ENCODE measurements around the gene BDKRB1. TPM values are rescaled to one million over a fixed set of nuclear protein-coding genes. Genes with fewer than 3 reads are reported as not detected.

The BDKRB1 gene
- total RNA-seq, 4 donors from 2014 or later: 0.51 TPM; not detected in 3

DNA sequence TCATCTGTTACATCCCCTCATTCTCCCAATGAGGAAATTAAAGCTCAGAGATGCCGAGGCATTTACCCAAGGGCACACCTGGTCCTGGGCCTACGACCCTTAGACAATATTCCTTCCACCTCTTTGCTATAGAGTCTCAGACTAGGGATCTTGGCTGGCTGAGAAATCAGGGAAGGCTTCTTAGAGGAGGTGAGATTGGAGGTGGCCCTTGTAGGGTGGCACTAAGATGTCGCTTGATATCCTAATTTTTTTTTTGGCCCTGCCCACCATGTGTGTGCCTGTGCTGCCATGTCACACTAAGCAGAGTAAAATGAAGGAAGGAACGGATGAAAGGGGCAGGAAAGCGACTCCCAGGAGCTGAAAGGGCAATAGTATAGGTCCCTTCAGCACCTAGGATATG lies 30.8 kb upstream of the BDKRB1 start:
- TF ChIP-seq, protein P1, sequence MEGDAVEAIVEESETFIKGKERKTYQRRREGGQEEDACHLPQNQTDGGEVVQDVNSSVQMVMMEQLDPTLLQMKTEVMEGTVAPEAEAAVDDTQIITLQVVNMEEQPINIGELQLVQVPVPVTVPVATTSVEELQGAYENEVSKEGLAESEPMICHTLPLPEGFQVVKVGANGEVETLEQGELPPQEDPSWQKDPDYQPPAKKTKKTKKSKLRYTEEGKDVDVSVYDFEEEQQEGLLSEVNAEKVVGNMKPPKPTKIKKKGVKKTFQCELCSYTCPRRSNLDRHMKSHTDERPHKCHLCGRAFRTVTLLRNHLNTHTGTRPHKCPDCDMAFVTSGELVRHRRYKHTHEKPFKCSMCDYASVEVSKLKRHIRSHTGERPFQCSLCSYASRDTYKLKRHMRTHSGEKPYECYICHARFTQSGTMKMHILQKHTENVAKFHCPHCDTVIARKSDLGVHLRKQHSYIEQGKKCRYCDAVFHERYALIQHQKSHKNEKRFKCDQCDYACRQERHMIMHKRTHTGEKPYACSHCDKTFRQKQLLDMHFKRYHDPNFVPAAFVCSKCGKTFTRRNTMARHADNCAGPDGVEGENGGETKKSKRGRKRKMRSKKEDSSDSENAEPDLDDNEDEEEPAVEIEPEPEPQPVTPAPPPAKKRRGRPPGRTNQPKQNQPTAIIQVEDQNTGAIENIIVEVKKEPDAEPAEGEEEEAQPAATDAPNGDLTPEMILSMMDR (IDR thresholded peaks at IDR 0.05; ENCODE audit: low read depth): no peak

DNA sequence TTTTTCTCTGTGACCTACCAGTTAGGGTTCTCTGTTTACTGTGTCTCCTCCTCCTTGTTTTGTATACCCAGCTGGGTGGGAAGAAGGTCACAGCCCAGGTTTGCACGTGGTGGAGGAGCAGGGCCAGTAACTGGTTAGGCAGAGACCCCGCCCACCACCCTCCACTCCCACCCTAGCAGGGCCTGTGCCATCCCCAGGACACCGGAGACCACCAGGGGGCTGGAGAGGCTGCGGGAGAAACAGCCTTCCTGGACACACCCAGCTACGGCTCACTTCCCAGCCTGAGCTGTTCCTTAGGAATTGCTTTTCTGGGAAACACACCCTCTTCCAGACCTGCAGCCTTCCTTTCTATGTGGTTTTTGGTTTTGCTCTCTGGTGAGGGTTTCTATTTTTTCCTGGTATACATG lies 30.3 kb upstream of the BDKRB1 start:
- TF ChIP-seq, protein P1 (IDR thresholded peaks at IDR 0.05; ENCODE audit: low read depth): no peak

DNA sequence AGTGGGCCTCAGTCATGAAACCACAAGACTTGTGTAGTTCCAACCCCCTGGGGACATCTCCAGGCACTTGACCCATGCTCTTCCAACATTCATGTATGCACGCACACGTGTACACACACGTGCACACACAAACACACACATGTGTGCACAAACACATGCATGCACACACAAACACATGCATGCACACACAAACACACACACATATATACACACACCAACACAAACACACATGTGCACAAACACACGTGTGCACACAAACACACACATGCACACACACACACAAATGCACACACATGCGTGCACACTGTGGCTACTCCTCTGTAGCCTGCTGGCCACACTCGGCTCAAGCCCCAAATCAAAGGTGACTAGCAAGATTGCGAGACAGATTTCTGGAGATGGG lies 28.6 kb upstream of the BDKRB1 start:
- TF ChIP-seq, protein P1 (IDR thresholded peaks at IDR 0.05; ENCODE audit: low read depth): no peak

DNA sequence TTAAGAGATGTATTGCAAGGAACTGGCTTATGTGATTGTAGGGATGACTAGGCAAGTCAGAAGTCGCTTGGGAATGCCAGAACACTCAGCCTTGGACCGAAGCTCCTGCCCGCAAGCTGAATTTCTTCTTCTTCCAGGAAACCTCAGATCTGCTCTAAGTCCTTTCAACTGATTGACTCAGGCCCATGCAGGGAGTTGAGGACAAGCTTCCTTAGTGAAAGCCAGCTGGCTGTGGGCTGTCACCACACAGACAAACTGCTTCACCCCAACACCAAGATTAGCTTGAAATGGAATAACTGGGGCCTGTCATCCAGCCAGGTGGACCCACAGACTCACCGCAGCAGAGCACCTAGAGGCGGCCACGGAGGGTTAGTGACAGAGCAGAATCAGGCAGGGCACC lies 26.7 kb upstream of the BDKRB1 start:
- TF ChIP-seq, protein P1 (IDR thresholded peaks at IDR 0.05; ENCODE audit: low read depth): no peak

DNA sequence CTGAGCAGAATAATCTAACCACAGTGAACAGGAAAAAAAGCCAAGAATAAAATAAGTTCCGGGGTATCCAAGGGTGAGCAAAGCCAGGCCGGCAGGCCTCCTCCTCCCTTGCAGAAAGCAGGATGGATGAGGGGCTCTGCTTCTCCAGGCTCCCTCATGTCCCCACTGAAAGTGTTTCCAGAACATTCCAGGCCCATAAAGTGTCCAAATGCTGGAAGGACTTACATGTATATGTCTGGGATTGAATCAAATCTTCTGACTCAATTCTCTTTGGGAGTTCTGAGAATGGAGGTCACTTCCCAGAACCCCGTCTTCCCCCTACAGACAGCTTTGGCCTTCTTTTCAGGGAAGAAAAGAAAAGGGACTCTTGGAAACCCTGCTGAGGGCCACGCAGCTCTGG lies 25.0 kb upstream of the BDKRB1 start:
- TF ChIP-seq, protein P1 (IDR thresholded peaks at IDR 0.05; ENCODE audit: low read depth): no peak

DNA sequence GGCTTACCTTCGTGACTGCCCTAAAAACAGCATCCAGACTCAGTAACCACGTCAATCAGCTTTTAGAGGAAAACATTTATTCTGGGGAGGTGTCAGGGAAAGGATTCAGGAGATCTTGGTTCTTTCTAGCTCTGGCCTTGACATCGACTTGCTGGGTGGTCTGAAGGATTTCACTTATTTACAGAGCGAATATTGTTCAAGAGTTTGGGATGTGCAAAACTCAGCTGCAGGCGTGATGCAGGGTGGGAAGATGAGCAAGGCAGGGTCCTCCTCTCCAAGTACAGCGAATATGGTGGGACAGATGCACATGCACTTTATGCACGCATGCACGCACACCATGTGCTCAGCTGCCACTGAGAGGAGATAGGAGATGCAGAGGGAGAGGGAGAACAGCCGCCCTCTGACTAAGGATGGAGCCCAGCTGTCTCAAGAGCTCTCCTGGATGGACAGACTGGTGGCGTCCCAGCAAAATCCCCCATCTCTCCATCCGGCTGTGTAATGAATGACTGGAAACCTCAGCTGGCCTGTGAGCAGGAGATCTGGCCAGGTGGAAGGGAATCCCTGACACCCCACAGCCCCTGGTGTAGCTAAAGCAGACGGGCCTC lies 24.4 kb upstream of the BDKRB1 start:
- TF ChIP-seq, protein P1 (IDR thresholded peaks at IDR 0.05; ENCODE audit: low read depth): no peak

DNA sequence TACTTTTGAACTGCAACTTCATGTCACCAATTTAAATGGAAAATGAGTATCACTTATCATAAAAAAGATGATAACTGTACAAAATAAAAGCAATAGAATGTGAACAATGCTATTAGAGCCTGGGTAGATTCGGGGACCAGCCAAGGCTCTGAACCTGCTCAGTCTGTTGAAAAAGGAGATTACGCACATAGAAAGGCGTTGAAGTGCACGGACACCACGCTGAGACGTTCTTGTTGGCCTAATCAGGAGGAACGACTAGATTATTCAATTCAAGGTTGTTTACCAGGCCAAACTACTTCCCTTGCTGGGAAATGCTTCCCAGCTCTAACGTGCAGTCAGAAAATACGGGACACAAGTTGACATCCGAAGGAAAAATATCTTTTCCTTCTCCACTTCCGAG lies 23.5 kb upstream of the BDKRB1 start:
- TF ChIP-seq, protein P1 (IDR thresholded peaks at IDR 0.05; ENCODE audit: low read depth): no peak
